ENCODE measurements around the gene ENO2.
"Not testable (repeated sequence)": the region's sequence is repeated elsewhere in the genome, so short reads cannot be mapped to it uniquely, and the experiment has no call there.

Gene ENO2

DNA sequence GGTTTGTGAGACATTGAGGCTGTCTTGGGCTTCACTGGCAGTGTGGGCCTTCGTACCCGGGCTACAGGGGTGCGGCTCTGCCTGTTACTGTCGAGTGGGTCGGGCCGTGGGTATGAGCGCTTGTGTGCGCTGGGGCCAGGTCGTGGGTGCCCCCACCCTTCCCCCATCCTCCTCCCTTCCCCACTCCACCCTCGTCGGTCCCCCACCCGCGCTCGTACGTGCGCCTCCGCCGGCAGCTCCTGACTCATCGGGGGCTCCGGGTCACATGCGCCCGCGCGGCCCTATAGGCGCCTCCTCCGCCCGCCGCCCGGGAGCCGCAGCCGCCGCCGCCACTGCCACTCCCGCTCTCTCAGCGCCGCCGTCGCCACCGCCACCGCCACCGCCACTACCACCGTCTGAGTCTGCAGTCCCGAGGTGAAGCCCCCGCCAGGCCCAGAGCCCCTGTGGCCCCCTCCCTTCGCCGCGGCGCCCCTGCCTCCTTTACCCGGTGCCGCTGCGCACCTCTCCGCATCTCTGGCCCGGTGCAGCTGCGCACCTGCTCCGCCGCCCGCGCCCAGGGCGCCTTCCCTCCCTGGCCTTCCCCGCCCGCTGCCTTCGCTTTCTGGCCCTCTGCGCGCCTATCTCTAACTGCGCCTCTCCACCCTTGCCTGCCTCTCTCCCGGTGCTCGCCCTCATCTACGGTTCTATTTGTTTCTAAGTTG is at the start of gene ENO2:
Gene ENO2 (plus strand): TSS at position 335 of the 701 bp plus-strand sequence. CDS start 1,253 bp downstream, outside the sequence.
- peak; percentile 33 to 67 for DNase-seq

DNA sequence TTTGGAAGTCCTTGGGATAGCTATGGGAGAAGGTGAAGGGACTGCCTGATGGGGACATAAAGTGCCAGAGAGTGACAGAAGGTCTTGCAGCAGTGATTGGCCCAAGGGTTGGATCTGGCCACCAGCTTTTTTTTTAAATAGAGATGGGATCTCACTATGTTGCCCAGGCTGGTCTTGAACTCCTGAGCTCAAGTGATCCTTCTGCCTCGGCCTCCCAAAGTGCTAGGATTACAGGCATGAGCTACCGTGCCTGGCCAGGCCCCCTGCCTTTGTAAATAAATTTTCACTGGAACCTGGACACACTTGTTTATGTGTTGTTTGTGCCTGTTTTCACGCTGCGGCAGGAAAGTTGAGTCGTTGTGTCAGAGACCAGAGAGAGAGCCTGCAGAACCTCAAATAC is 49.1 kb upstream of the ENO2 start:
- not testable (repeated sequence) for DNase-seq

DNA sequence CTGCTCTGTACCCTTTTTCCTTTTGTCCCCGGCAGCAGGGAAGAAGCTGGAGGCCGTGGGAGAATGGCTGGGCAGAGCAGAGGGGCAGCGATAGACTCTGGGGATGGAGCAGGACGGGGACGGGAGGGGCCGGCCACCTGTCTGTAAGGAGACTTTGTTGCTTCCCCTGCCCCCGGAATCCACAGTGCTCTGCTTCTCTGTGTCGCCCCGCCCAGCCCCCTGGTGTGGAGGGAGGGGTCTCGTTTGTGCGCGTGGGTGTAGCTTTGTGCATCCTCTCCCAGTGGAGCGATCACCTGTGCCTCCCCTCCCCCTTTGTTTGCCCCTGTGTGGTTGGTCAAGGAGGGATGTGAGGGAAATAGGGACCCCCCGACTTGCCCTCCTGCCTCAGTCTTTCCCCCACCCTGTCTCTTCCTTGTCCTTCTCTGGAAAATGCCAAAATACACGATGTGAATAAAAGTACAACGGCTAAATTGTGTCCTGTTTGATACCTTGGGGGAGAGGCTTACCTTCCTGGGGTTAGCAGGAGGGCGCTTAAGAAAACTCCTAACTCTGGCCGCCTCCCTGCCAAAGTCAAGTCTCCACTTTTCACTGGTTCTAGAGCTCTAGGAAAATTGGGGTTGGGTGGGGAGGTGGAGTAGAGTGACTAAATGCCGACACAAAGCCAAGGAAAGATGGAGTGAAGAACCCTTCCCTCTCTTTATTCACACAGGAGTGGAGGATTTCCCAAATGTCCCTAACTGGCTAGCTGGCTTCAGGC is 48.0 kb upstream of the ENO2 start:
- DNase-seq = no peak

DNA sequence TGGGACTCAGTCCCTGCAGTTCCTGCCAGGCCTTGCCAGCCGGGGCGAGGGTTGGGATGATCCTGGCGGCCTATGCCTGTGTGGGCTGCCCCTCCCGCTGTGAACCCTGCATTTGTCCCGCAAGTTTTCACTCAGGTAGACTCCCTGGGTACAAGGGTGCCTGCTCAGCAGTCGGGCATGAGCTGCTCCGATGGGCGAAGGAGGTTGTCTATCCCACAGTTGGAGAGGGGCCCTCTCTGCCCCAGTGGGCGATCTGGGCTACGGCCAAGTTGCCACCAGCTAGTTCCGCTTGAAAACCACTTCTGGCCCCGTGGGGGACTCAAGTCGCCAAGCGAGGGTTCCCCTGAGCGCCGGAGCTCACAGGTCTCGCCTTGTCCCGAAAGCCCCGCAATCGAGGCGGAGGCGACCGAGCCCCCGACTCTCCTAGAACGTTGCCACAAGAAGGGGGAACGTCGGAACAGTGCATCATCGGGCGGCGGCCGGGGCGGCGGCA is 47.4 kb upstream of the ENO2 start:
- DNase-seq = peak in 1 of 2 experiments; percentile 81

DNA sequence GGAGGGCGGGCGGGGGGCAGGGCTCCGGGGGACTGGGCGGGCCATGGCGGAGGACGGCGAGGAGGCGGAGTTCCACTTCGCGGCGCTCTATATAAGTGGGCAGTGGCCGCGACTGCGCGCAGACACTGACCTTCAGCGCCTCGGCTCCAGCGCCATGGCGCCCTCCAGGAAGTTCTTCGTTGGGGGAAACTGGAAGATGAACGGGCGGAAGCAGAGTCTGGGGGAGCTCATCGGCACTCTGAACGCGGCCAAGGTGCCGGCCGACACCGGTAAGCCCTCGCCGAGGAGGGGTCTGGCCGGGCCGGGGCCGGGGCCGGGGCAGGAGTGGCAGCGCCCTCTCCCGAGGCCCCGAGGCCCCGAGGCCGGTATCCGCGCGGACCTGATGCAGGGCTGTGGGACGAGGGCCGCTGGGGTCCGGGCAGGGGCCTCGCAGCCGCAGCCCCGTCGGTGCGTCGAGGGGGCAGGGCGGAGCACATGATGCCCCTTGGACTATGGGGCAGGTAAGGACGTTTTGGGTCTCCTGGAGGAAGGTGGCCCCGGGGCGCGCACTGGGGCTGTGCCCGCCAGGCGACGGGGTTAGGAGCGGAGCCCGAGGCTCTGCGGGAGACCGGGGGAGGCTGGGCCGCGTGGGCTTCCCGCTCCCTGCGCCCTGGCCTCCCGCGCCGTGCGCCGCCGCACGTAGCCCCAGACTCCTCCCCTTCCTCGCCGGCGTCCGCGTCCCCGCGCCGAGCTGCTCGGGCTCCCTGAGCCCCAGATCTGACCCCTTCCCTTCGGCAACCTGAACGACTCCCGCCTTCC is 46.8 kb upstream of the ENO2 start, which contains the start of gene TPI1:
Gene TPI1 (plus strand): TSS at position 119 of the 798 bp plus-strand sequence. CDS start 36 bp downstream, at position 155.
- peak; percentile 63 to 92 for DNase-seq

DNA sequence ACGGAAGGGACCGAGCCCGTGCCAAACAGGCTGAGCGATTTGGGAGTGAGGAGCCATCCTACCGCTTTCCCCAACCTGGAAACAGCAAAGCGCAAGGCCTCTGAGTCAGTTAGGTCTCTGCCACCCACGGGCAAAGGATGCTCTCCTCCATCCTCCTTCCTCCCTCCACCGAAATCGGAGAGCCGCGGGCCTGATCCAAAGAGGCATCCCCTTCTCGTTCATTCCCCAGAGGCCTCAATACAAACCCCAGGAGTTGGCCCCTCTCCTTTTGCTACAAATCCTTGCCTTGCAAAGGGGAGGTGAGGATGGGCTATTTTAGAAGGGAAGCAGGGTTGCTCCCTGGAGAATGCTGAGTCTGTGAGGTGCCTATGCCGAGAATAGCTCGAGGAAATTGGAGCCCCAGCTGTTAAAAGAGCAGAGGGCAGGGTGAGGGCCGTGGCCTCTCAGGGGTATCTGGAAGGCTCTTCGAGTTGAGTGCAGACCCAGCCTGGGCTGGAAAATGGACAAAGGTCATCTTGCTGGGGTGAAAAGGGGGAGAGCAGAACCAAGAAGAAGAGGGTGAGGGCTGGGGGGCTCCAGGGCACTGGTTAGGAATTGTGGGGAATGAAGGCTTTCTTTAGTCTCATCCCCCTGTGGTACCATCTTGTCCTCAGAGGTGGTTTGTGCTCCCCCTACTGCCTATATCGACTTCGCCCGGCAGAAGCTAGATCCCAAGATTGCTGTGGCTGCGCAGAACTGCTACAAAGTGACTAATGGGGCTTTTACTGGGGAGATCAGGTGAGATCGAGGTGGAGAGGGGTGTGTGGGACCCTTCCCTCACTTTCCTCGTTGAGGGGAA is 46.0 kb upstream of the ENO2 start:
- DNase-seq = no peak

DNA sequence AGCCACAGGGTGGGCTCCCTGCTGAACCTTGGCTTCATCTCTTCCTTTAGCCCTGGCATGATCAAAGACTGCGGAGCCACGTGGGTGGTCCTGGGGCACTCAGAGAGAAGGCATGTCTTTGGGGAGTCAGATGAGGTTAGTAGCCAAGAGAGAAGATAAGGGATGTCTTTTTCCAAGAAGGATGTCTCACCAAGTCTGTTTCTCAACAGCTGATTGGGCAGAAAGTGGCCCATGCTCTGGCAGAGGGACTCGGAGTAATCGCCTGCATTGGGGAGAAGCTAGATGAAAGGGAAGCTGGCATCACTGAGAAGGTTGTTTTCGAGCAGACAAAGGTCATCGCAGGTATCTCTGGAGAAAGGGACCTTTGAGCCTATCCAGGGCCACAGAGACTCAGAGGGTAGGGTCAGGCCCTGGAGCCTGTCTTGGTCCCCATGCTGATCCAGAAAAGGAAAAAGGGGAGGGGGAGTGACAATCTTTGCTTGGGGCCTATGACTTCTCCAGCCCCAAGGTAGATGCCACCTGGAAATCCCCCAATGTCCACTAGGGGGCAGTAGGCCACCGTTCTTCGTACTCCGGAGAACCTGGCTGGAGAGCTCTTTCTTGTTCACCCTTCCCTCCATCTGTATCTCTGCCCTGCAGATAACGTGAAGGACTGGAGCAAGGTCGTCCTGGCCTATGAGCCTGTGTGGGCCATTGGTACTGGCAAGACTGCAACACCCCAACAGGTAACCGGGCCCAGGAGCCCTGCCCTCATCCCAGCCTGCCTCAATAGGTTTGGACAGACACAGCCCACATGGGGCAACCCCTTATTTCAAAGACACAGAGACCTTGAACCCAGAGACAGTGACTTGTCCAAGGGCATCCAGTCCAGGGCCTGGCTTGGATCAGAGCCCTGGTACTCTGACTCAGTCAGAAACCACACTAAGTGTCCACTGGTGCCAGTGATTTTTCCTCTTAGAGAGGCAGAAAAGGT is 45.0 kb upstream of the ENO2 start:
- peak; percentile 41 to 84 for DNase-seq

DNA sequence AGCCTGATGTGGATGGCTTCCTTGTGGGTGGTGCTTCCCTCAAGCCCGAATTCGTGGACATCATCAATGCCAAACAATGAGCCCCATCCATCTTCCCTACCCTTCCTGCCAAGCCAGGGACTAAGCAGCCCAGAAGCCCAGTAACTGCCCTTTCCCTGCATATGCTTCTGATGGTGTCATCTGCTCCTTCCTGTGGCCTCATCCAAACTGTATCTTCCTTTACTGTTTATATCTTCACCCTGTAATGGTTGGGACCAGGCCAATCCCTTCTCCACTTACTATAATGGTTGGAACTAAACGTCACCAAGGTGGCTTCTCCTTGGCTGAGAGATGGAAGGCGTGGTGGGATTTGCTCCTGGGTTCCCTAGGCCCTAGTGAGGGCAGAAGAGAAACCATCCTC is 44.1 kb upstream of the ENO2 start:
- DNase-seq = not testable (repeated sequence)

DNA sequence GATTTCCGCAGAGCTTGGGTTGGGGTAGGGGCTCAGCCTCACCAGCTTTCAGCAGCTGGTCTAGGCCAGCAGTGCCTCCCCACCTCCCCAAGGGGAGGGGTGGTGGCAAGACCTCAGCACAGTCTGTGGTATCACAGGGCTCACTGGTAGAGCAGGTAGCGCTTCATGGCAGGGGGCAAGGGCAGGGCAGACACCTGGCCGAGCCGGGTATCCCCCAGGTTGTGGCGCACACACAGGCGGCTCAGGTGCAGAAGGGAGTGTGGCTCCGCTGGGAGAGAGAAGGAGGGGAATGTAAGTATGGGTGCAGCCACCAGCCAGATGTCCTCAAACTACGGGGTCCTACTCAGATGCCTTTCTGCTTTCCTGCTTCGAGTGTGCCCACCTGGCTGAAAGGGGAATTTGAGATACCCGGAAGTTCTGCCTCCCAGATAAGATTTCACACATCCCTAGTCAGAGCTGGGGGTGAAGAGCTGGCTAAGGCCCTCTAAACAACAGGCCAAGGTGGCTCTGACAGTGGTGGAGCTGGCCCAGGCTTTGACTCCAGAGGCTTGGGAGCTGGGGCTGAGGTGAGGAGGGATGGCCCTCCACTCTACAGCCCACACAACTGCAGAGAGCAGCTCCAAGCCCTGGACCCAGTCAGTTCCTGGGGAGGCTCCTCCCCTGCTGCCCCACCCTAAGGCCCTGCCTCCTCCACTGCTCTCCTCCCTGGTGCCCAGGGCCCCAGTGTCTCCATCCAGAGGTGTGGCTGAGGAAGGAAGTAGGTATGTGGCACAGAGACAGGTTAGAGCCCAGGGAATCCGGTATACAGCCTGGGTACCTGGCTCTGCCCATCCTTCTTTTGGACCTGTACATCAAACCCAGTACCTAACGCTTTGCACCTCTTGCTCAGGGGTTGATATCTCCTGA is 43.1 kb upstream of the ENO2 start:
- no peak for DNase-seq

DNA sequence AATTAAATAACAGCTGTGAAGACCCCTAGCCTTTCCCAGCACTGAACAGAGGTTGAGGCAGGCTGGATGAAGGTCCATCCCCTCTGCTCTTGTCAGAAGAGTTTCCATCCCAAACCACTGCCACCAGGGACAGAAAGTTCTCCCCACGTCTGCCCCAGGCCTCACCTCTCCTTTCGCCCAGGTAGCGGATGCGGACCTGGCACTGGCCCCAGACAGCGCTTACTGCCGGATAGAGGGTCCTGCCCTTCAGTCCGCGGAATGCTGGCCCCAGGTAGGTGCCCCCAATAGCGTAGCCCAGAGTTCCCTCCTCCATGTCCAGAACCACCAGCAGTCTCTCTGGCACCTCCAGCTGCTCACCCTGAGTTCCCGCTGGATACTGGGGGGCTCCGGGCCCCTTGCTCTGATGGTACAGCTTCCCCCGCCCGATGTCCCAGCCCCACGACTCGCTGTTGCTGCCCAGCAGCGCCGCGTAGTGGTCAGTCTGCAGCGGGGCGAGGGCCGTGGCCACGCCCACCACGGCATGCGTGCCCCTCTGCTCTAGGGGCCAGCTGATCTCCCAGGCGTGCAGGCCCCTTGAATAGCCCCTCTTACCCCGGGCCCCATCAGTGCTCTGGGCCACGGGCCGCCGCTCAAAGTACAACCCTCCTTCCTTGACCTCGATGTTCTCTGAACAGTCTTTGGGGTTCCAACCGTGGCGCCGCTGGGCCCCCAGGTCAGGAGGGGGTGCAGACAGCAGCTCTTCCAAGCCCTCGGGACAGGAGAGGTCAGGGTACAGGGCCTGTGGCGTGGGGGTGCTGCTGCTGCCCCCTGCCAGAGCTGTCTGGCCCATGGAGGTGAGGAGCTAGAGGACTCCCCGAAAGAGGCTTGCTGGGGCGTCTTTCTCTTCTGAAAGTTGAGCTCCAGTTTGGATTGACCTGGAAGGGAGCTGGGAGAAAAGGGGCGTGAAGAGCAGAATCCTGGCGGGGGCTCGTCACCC is 42.0 kb upstream of the ENO2 start:
- peak; percentile 63 to 86 for DNase-seq

DNA sequence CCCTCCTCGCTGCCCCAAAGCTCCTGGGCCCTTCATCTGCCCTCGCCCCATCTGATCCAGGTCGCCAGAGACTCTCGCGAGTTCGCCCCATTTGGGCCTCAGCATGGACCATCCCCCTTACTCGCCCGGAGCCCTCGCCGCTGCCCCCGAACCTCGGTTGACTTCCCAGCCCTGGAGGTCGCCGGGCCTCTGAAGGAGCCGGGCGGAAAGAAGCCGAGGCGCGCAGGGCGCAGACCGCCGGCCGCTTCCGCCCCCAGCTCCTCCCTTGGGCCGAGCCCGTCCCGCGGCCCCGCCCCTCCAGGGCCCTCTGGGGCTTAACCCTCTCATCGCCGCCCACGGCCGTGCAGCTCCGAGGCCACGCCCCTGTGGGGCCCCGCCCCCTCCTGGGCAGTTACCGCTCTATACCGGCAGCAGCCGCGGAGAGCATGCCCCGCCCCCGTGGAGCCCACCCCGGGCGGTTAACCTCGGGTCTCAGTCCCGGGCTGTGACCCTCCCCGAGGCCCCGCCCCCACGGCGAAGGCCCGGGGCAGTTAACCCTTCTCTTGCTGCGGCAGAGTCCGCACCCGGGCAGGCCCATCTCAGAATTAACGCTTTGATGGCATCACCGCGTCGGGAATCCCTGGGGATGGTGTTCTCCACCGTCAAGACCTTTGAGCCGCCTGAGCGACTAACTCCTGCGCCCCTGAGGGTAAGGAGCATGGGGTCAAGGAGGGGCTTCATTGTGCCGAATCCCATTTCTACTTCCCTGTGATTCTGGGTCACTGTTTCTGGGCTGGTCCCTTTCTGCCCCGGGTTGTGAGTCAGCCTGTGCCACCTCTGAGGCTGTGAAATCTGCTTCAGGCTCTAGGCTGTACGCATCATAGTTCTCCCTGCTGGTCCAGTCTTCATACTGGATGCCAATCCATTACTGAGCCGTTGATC is 41.0 kb upstream of the ENO2 start, which contains the start of gene SPSB2:
Gene SPSB2 (minus strand): TSS at position 210 of the 921 bp plus-strand sequence. CDS start 402 bp downstream, outside the sequence.
- peak; percentile 94 to 99 for DNase-seq

DNA sequence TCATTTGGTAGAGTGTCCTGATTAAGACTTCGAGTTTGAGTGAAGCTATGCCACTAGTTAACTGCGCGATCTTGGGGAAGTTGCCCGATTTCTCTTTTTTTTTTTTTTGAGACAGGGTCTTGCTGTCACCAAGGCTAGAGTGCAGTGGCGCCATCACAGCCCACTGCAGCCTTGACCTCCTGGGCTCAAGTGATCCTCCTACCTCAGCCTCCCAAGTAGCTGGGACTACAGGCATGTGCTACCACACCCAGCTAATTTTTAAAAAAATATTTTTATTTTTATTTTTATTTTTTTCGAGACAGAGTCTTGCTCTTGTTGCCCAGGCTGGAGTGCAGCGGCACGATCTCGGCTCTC is 40.4 kb upstream of the ENO2 start:
- not testable (repeated sequence) for DNase-seq

DNA sequence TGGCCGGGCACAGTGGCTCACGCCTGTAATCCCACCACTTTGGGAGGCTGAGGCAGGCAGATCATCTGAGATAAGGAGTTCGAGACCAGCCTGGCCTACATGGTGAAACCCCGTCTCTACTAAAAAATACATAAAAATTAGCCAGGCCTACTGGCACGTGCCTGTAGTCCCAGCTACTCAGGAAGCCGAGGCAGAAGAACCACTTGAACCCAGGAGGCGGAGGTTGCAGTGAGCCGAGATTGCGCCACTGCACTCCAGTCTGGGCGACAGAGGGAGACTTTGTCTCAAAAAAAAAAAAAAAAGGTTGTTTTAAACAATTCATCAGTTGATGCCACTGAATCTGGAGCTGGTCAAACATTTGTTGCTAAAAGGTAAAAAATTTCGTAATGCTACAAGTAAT is 34.6 kb upstream of the ENO2 start:
- DNase-seq = not testable (repeated sequence)

DNA sequence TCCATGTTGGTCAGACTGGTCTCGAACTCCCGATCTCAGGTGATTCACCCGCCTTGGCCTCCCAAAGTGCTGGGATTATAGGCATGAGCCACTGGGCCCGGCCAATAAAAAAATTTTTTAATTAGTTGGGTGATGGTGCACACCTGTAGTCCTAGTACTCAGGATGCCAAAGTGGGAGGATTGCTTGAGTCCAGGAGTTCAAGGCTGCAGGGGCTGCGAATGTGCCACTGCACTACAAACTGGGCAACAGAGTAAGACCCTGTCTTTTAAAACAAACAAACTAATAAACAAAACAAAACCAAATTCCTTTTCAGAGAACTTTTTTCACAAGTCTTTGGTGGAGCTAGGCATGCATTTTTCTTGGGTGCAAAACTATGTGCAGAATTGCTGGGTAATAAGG is 31.1 kb upstream of the ENO2 start:
- DNase-seq = no peak

DNA sequence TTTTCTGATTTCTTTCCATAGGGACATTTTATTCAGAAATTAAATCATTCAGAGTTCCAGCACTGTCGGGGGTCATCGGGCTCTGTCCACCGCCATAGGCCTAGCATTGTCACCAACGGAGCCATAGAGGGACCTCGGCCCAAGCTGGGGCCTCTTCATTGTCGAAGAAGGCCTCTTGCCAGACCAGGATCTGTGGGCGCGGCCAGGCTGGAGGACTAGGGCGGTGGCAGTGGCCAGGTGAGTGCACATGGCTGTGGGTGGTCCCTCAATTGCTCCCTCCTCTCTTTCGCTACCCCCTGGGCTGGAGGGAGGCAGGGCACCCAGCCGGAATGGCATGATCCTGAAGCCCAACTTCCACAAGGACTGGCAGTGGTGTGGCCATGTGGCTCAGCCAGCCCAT is 30.7 kb upstream of the ENO2 start:
- no peak for DNase-seq

DNA sequence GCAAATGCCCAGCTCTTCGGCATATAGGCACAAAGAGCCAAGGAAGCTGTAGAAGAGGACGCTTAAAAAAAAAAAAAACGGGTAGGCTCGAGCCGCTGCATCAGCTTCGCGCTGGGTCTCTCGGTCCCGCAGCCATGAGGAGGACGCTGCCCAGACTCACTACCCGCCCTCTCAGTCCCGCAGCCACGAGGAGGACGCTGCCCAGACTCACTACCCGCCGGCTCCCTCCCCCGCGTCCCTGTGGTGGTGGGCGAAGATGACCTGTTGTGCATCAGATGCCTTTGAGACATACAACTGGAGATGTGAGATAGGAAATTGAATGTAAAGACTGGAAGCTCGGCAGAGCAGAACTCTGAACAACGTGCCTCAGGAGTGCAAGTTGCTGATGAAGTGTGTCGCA is 29.8 kb upstream of the ENO2 start:
- no peak for DNase-seq
